SK-N-MC (cell line): ENCODE measurements around the gene DBP.

Source experiments
- DNase-seq: peaks from one replicate; pipeline ENCODE4 v3.0.0-alpha.2; 2011; ENCODE audit warnings: low read depth, low spot score
- H3K27ac ChIP-seq: fragments of 200-600 bp; sonication (generic); 2 replicates; pipeline ENCODE4 v1.5.1; 2016; ENCODE audit warnings: mixed run types
- H3K36me3 ChIP-seq: fragments of 200-600 bp; sonication (generic); 2 replicates; pipeline ENCODE4 v1.6.1; 2017; ENCODE audit warnings: antibody characterized with exemption, low read length, mixed read lengths; ENCODE audit not compliant: insufficient read depth
- H3K4me3 ChIP-seq: fragments of 200-600 bp; sonication (generic); 2 replicates; pipeline ENCODE4 v1.5.1; 2016
- H3K9ac ChIP-seq: fragments of 200-600 bp; sonication (generic); 2 replicates; pipeline ENCODE4 v1.8.0; 2017; ENCODE audit warnings: mixed run types, mixed read lengths; ENCODE audit not compliant: insufficient read length
- H3K9me3 ChIP-seq: fragments of 200-600 bp; sonication (generic); 2 replicates; pipeline ENCODE4 v1.6.1; 2017; ENCODE audit warnings: low read depth, mild to moderate bottlenecking, antibody characterized with exemption, low read length, moderate library complexity, mixed read lengths
- EZH2 ChIP-seq: fragments of 200-600 bp; sonication (generic); IDR thresholded peaks from one replicate; pipeline ENCODE4 v1.6.1; 2017; ENCODE audit warnings: antibody characterized with exemption
- FOXP2 ChIP-seq: optimal IDR thresholded peaks from 2 replicates; pipeline ENCODE3; 2011; ENCODE audit warnings: mild to moderate bottlenecking, moderate library complexity; ENCODE audit not compliant: insufficient read depth; ENCODE audit errors: extremely low read length, control extremely low read depth
- POLR2AphosphoS5 ChIP-seq: IDR thresholded peaks from 2 replicates; pipeline ENCODE4 v1.6.1; 2012; ENCODE audit warnings: mild to moderate bottlenecking, low read depth, low read length, borderline replicate concordance

The DBP gene

DNA sequence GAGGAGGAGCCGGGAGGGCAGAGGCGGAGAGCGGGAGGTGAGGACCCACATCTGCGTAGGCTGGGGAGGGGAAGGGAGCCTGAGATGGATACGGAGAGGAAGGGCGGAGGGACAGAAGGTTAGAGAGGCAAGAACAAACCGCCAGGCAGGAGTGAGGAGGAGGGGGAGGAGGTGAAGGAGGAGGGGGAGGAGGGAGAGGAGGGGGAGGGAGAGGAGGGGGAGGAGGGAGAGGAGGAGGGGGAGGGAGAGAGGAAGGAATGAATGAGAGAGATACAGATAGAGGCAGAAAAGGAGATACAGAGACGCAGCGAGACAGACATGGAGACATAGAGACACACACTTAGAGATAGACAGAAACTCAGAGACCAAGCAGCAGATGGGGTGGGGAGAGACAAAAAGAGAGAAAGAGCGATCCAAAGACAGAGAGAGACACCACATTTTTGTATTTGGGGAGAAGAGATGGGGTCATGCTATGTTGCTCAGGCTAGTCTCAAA lies 9.6 kb upstream of the DBP start:
- Histone ChIP-seq H3K27ac (no peak overlapping the region), H3K9me3 (no peaks in the 10 kb centered on the region), H3K9ac (peak overlapping the region; percentile 32), H3K4me3 (peak overlapping the region; percentile 85), H3K36me3 (no peaks in the 10 kb centered on the region)
- no peak for DNase-seq
- TF ChIP-seq FOXP2: peak; percentile 55
- TF ChIP-seq EZH2: no peak

DNA sequence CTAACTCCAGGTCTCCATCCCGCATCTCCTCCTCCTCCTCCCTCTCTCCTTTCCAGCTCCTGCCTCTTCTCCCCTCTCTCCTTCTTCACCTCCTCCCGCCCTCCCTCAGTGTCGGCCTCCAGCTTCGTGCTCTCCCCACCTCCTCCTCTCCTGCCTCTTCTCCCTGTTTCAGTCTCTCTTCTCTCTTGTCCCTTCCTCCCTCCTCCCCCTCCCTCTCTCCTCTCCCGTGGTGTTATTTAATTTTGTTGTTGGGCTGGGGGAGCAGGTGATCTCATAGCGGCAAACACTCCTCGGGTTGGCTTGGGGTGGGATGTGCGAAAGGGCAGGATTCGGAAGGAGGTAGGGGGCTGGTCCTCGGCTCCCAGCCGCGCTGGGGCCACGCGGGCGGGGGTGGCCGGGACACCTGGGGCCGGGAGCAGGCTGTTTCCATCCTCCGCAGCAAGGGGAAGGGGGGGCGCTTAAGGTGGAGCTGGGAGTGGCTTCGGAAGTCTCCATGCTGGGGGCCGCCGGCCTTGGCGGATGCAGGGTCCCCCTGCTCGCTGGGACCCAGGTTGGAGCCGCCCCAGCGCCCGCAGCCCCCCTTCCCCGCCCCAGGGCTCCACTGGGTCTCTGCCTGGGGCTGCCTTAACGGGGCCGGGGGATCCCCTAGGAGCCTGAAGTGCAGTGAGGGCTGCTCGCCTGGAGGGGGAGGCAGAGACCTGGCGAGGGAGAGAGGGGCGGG lies 9.0 kb upstream of the DBP start, which contains the start of gene CA11:
Gene CA11 (minus strand): TSS at position 187 of the 721 bp plus-strand sequence. CDS start 555 bp downstream, outside the sequence.
- Histone ChIP-seq H3K9ac (peak within 1 kb of the TSS; percentile 37), H3K27ac (peak within 1 kb of the TSS; percentile 68)

DNA sequence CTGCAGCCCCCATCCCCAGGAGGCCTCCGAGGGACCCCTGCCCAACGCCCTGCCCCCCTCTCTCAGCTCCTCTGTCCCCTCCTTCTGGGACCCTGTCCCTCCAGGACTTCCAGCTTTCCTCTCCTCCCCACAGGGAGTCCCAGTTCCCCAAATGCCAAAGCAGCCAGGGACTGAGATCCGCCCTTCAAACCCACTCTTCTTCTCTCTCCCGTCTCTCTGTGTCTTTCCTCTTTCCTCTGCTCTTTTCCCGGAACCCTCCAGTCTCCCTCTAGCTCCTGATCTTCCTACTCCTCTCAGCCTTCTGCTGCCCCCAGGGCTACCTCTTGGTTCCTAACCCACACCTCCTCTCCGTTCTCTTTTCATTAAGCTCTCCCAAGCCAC lies 8.4 kb upstream of the DBP start:
- Histone ChIP-seq H3K9ac (no peak overlapping the region), H3K4me3 (peak overlapping the region; percentile 85), H3K27ac (peak overlapping the region; percentile 68), H3K9me3 (no peaks in the 10 kb centered on the region), H3K36me3 (no peaks in the 10 kb centered on the region)
- no peak for DNase-seq
- no peak for TF ChIP-seq POLR2AphosphoS5
- no peak for TF ChIP-seq FOXP2
- TF ChIP-seq EZH2: no peak

More for the DNA sequence above, 9.0 kb upstream of the DBP start, which contains the start of gene CA11:
- no peaks in the 10 kb centered on the region for H3K9me3 ChIP-seq
- no peak for TF ChIP-seq EZH2
- no peak for TF ChIP-seq FOXP2
- TF ChIP-seq POLR2AphosphoS5: peak; percentile 30; the same call in 1 of the 2 replicates
- no peak for DNase-seq
- H3K36me3 ChIP-seq: no peaks in the 10 kb centered on the region
- peak within 1 kb of the TSS; percentile 85 for H3K4me3 ChIP-seq

DNA sequence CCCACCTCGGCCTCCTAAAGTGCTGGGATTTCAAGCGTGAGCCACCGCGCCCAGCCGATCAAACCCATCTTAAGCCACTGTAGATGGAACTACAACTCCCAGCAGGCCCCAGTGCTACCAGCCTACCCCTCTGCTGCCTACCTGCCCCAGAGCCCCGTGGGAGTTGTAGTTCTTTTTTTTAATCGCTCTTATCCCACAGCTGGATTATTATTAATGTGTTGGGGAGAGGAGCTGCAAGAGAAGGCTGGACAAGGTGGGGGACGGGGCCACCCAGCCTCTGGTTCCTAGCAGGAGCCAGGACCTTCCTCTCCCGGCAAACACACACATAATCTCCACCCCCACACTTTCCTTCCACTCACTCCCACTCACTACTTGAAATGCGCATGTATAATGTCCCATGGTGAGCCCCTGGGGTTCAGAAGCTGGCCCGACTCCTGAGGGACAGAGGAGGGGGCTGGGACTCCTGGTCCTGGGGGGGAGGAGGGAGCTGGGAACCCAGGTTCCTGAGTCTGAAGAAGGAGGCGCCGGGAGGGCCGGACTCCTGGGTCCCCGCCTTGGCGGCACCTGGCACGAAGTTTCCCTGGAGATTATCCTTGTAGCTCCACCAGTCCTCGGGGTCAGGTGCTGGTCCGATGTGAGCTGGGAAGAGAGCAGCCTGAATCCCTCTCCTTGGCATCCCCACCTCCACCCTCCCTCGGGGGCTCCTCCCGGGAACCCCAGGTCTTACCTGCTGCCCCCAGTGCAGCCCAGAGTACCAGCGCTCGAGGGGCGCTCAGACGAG lies 7.8 kb upstream of the DBP start:
- Histone ChIP-seq H3K27ac (peak overlapping the region; percentile 68), H3K4me3 (peak overlapping the region; percentile 85), H3K36me3 (no peaks in the 10 kb centered on the region), H3K9me3 (no peaks in the 10 kb centered on the region), H3K9ac (no peak overlapping the region)
- no peak for DNase-seq
- TF ChIP-seq FOXP2 (no peak), POLR2AphosphoS5 (peak; percentile 39; the same call in 1 of the 2 replicates)

DNA sequence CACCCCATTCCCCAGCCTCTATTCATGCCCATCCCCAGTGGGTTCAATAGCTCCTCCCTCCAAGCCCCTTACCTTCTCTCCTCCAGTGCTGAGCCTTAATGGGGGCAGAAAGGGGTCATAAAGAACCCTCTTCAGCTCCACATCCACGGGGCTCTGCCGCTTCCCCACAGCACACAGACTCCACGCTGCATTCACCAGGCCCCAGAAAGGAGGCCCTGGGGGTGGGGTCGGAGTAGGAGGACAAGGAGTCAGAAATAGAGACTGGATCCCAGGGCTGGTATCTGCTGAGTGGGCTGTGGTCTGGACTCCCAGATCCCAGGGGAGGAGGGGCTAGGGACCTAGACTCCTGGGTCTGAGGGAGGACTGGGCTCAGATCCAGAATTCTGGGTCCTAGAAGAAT lies 7.2 kb upstream of the DBP start:
- H3K9me3 ChIP-seq: no peaks in the 10 kb centered on the region
- DNase-seq: no peak
- H3K4me3 ChIP-seq: peak overlapping the region; percentile 85
- H3K9ac ChIP-seq: no peak overlapping the region
- H3K36me3 ChIP-seq: no peaks in the 10 kb centered on the region
- no peak for TF ChIP-seq EZH2
- no peak for TF ChIP-seq POLR2AphosphoS5
- TF ChIP-seq FOXP2: no peak
- H3K27ac ChIP-seq: no peak overlapping the region

DNA sequence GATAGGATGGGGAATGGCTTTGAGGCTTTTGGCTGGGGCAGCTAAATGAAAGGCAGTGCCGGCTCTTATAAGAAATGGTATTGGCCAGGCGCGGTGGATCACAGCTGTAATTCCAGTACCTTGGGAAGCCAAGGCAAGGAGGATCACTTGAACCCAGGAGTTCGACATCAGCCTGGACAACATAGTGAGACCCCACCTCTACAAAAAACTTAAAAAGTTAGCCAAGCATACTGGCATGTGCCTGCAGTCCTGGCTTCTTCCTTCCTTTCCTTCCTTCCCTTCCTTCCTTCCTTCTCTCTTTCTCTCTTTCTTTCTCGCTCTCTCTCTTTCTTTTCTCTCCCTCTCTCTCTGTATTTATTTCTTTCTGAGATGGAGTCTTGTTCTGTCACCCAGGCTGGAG lies 5.7 kb upstream of the DBP start:
- DNase-seq: no peak
- Histone ChIP-seq H3K36me3 (no peaks in the 10 kb centered on the region), H3K9me3 (no peaks in the 10 kb centered on the region), H3K9ac (no peak overlapping the region), H3K27ac (no peak overlapping the region), H3K4me3 (no peak overlapping the region)
- no peak for TF ChIP-seq FOXP2
- no peak for TF ChIP-seq POLR2AphosphoS5

DNA sequence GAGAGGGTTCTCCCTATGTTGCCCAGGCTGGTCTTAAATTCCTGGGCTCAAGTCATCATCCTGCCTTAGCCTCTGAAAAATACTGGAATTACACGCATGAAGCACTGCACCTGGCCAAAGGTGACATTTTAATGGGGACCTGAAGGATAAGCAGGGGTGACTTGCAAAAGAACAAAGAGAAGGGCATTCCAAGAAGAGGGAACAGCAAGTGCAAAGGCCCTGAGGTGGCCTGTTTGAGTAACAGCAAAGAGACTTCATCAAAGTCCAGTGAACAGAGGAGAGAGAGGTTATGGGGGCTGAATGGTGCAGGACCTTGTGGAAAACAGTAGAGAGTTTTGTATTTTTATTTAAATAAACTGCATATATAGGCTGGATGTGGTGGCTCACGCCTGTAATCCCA lies 4.7 kb upstream of the DBP start:
- no peak for DNase-seq
- H3K27ac ChIP-seq: no peak overlapping the region
- H3K9ac ChIP-seq: no peak overlapping the region
- no peaks in the 10 kb centered on the region for H3K36me3 ChIP-seq
- TF ChIP-seq FOXP2 (no peak), EZH2 (no peak), POLR2AphosphoS5 (no peak)
- H3K4me3 ChIP-seq: no peak overlapping the region
- no peaks in the 10 kb centered on the region for H3K9me3 ChIP-seq

DNA sequence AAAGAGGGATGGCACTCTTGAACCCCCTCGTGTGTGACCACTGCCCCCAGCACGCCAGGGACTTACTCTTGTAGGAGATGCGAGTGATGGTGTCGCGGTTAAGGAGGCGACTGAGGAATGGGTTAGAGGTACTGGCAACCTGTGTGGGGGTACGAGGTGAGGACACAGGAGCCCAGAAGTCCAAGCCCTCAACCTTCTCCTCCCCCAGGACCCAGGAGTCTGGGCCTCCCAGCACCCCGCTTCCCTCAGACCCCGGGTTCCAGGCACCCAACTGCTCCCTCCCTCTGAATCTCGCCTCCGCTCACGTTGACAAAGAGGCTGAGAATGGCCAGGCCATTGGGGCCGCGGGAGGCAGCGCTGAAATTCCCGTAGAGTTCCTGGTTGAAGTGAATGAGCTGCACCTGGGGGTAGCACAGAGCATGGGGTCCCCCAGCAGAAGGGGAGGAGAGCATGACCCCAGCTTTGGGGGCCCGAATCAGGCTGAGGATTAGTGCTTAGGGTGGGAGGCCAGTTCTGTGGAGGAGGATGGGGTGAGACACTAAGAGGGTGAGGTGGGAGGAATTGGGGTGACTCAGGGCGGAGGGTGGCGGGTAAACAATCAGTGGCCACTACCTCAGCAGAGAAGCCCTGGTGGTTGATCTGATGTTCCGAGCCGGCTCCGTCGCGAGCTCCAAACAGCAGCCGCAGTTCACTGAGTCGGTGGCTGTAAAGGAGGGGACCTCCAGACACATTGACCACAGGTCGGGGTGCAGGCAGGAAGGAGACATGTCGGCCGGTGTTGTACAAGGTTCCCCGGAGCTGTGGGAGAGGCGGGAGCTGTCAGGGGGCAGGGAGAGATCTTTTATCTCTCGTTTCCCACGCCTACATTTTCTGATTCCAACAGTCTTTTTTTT lies 2.5 kb upstream of the DBP start:
- Histone ChIP-seq H3K4me3 (no peak overlapping the region), H3K36me3 (no peaks in the 10 kb centered on the region), H3K9ac (no peak overlapping the region), H3K27ac (peak overlapping the region; percentile 25; the same call in 1 of the 2 replicates), H3K9me3 (no peaks in the 10 kb centered on the region)
- TF ChIP-seq POLR2AphosphoS5: no peak
- no peak for TF ChIP-seq FOXP2
- no peak for TF ChIP-seq EZH2
- no peak for DNase-seq
